Liver (tissue), 9 donors: ENCODE measurements around the gene RAPGEF2. TPM values are rescaled to one million over a fixed set of nuclear protein-coding genes. Genes with fewer than 3 reads are reported as not detected.

Source experiments
- DNase-seq: peaks from one replicate; pipeline ENCODE4 v3.0.0-alpha.2; 2017; ENCODE audit warnings: low spot score
- H3K27ac ChIP-seq, 2 donors: one replicate each; pipeline ENCODE4 v1.7.0; 2013; ENCODE audit warnings: inconsistent platforms in 2 of 2, low read length in 2 of 2, control low read depth in 1 of 2, low read depth in 1 of 2, mild to moderate bottlenecking in 1 of 2
- H3K27me3 ChIP-seq, 4 donors: one replicate each; pipeline versions ENCODE4 v1.6.1 to v1.7.0; 2013; ENCODE audit warnings: low read length in 3 of 4, inconsistent platforms in 1 of 4, mild to moderate bottlenecking in 1 of 4, moderate library complexity in 1 of 4; ENCODE audit not compliant: control insufficient read depth in 4 of 4, insufficient read depth in 4 of 4
- H3K36me3 ChIP-seq, 4 donors: one replicate each; pipeline versions ENCODE4 v1.6.1 to v1.7.0; 2013; ENCODE audit warnings: low read length in 3 of 4, mild to moderate bottlenecking in 3 of 4, low read depth in 1 of 4, moderate library complexity in 1 of 4; ENCODE audit not compliant: control insufficient read depth in 4 of 4, insufficient read depth in 3 of 4
- H3K4me1 ChIP-seq, 4 donors: one replicate each; pipeline versions ENCODE4 v1.6.1 to v1.7.0; 2013; ENCODE audit warnings: low read length in 3 of 4, mild to moderate bottlenecking in 3 of 4, moderate library complexity in 1 of 4; ENCODE audit not compliant: control insufficient read depth in 4 of 4, insufficient read depth in 4 of 4
- H3K4me3 ChIP-seq, 3 donors: one replicate each; pipeline versions ENCODE4 v1.6.1 to v1.7.0; 2013; ENCODE audit warnings: low read length in 3 of 3, control low read depth in 1 of 3, low read depth in 1 of 3, mild to moderate bottlenecking in 1 of 3
- H3K9ac ChIP-seq, 2 donors: one replicate each; pipeline ENCODE4 v1.7.0; 2013; ENCODE audit warnings: low read length in 2 of 2, mild to moderate bottlenecking in 2 of 2, moderate library complexity in 2 of 2, control low read depth in 1 of 2, low read depth in 1 of 2
- H3K9me3 ChIP-seq, 4 donors: one replicate each; pipeline versions ENCODE4 v1.6.1 to v1.7.0; 2013; ENCODE audit warnings: low read length in 3 of 4; ENCODE audit not compliant: control insufficient read depth in 4 of 4
- EGR1 ChIP-seq, 2 donors: IDR thresholded peaks; 2 replicates each; pipeline ENCODE4 v1.6.1; 2016 to 2018; ENCODE audit warnings: antibody characterized with exemption in 2 of 2, low read depth in 2 of 2
- FOXA1 ChIP-seq: IDR thresholded peaks from 2 replicates; pipeline ENCODE4 v1.6.1; 2016; ENCODE audit warnings: antibody characterized with exemption
- FOXA2 ChIP-seq: IDR thresholded peaks from 2 replicates; pipeline ENCODE4 v1.6.1; 2016; ENCODE audit warnings: antibody characterized with exemption
- GABPA ChIP-seq, 2 donors: IDR thresholded peaks in 1 of 2; conservative IDR thresholded peaks in 1 of 2; 2 replicates each; pipeline ENCODE4 v1.6.1; 2016; ENCODE audit warnings: antibody characterized with exemption in 2 of 2, mild to moderate bottlenecking in 1 of 2, moderate library complexity in 1 of 2
- HNF4A ChIP-seq, 2 donors: conservative IDR thresholded peaks; 2 replicates each; pipeline ENCODE4 v1.6.1; 2016; ENCODE audit warnings: antibody characterized with exemption in 2 of 2, mild to moderate bottlenecking in 2 of 2
- HNF4G ChIP-seq: IDR thresholded peaks from 2 replicates; pipeline ENCODE4 v1.6.1; 2016; ENCODE audit warnings: antibody characterized with exemption
- JUND ChIP-seq, 2 donors: IDR thresholded peaks; 2 replicates each; pipeline ENCODE4 v1.6.1; 2016; ENCODE audit warnings: antibody characterized with exemption in 2 of 2
- NR2F2 ChIP-seq: IDR thresholded peaks from 2 replicates; pipeline ENCODE4 v1.6.1; 2016; ENCODE audit warnings: antibody characterized with exemption
- RAD21 ChIP-seq, 2 donors: IDR thresholded peaks; 2 replicates each; pipeline ENCODE4 v1.6.1; 2016; ENCODE audit warnings: antibody characterized with exemption in 2 of 2, mild to moderate bottlenecking in 2 of 2
- RXRA ChIP-seq, 2 donors: IDR thresholded peaks; 2 replicates each; pipeline ENCODE4 v1.6.1; 2017 to 2018; ENCODE audit warnings: antibody characterized with exemption in 2 of 2, mild to moderate bottlenecking in 1 of 2
- SP1 ChIP-seq: IDR thresholded peaks from 2 replicates; pipeline ENCODE4 v1.6.1; 2018; ENCODE audit warnings: antibody characterized with exemption, mild to moderate bottlenecking
- TAF1 ChIP-seq: conservative IDR thresholded peaks from 2 replicates; pipeline ENCODE4 v1.6.1; 2016; ENCODE audit warnings: antibody characterized with exemption, mild to moderate bottlenecking
- YY1 ChIP-seq: IDR thresholded peaks from 2 replicates; pipeline ENCODE4 v1.6.1; 2016; ENCODE audit warnings: antibody characterized with exemption, mild to moderate bottlenecking
- polyA plus RNA-seq, 2 donors: library from polyadenylated mRNA; stranded (reverse) in 1 of 2; unstranded in 1 of 2; fragments of 200-250 nt in 1 of 2; fragments of >200 nt in 1 of 2; fragmentation: Nextera tagmentation in 1 of 2; extraction: Ambion mirVana in 1 of 2; gene quantifications; one replicate each; pipeline versions ENCODE4 v1.2.1 to v1.2.3, GENCODE V29; 2013 to 2015
- total RNA-seq, 2 donors: library from RNA; depleted of rRNA; stranded (reverse); fragments of >200 nt; gene quantifications; one replicate each; pipeline ENCODE4 v1.2.3, GENCODE V29; 2014
- TF ChIP-seq, protein P1 (sequence below): IDR thresholded peaks from 2 replicates; pipeline ENCODE4 v1.6.1; 2016; ENCODE audit warnings: antibody characterized with exemption
- TF ChIP-seq, protein P2 (sequence below): fragments of 150-350 bp; IDR thresholded peaks from 2 replicates; pipeline ENCODE4 v1.5.1; 2017; ENCODE audit warnings: improper control_type of control experiment, low read depth, low read length; ENCODE audit not compliant: missing input control
- TF ChIP-seq, protein P3 (sequence below): IDR thresholded peaks from 2 replicates; pipeline ENCODE4 v1.6.1; 2016; ENCODE audit warnings: antibody characterized with exemption, mild to moderate bottlenecking
- TF ChIP-seq, protein P4 (sequence below): IDR thresholded peaks from 2 replicates; pipeline ENCODE4 v1.6.1; 2016; ENCODE audit warnings: antibody characterized with exemption
- TF ChIP-seq, protein P5 (sequence below): IDR thresholded peaks from 2 replicates; pipeline ENCODE4 v1.6.1; 2016; ENCODE audit warnings: antibody characterized with exemption
- donor health status: healthy.
- donor health status: healthy.
- donor health status: healthy.
- donor health status: healthy.
- donor health status: healthy.

Gene RAPGEF2
- total and polyA plus RNA-seq, 4 donors: 7.3 to 90.4 (median 32.2) TPM

DNA sequence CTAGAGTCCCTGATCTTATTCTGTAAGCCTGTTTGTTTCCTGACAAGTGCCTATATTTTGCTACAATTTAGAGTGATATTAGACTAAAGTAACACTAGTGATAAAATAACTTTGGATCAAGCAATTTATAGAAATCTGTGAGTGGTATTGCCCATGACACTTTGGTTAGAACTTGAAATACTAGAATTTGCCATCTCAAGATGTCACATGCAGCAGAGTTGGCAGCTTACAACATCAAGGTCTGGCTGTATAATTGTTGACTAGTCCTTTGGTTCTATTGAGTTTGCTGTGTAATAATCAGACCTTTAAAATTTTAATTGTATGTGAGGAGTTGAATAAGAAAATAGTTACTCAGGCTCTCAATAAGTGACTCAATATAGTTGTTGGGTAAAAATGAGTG, 167.1 kb downstream of the RAPGEF2 start:
- no peak overlapping the region for H3K9ac ChIP-seq
- no peaks in the 10 kb centered on the region for H3K27me3 ChIP-seq
- peak overlapping the region; percentile 6 to 51 for H3K27ac ChIP-seq
- no peaks in the 10 kb centered on the region for H3K9me3 ChIP-seq
- DNase-seq: no peak
- H3K4me3 ChIP-seq: no peak overlapping the region
- no peaks in the 10 kb centered on the region for H3K36me3 ChIP-seq
- peaks cover 4 to 29% (median 17%) of the 10 kb centered on the region in 4 donors for H3K4me1 ChIP-seq
- TF ChIP-seq, protein P1, sequence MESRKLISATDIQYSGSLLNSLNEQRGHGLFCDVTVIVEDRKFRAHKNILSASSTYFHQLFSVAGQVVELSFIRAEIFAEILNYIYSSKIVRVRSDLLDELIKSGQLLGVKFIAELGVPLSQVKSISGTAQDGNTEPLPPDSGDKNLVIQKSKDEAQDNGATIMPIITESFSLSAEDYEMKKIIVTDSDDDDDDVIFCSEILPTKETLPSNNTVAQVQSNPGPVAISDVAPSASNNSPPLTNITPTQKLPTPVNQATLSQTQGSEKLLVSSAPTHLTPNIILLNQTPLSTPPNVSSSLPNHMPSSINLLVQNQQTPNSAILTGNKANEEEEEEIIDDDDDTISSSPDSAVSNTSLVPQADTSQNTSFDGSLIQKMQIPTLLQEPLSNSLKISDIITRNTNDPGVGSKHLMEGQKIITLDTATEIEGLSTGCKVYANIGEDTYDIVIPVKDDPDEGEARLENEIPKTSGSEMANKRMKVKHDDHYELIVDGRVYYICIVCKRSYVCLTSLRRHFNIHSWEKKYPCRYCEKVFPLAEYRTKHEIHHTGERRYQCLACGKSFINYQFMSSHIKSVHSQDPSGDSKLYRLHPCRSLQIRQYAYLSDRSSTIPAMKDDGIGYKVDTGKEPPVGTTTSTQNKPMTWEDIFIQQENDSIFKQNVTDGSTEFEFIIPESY: no peak
- TF ChIP-seq, protein P2, sequence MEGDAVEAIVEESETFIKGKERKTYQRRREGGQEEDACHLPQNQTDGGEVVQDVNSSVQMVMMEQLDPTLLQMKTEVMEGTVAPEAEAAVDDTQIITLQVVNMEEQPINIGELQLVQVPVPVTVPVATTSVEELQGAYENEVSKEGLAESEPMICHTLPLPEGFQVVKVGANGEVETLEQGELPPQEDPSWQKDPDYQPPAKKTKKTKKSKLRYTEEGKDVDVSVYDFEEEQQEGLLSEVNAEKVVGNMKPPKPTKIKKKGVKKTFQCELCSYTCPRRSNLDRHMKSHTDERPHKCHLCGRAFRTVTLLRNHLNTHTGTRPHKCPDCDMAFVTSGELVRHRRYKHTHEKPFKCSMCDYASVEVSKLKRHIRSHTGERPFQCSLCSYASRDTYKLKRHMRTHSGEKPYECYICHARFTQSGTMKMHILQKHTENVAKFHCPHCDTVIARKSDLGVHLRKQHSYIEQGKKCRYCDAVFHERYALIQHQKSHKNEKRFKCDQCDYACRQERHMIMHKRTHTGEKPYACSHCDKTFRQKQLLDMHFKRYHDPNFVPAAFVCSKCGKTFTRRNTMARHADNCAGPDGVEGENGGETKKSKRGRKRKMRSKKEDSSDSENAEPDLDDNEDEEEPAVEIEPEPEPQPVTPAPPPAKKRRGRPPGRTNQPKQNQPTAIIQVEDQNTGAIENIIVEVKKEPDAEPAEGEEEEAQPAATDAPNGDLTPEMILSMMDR: no peak
- TF ChIP-seq YY1 (no peak), SP1 (no peak), JUND (IDR thresholded peaks at IDR 0.05) (no peak), TAF1 (no peak), GABPA (IDR thresholded peaks at IDR 0.05 in 1 of 2, conservative IDR thresholded peaks at IDR 0.05 in 1 of 2) (no peak), FOXA2 (no peak), NR2F2 (no peak), EGR1 (IDR thresholded peaks at IDR 0.05; ENCODE audit: low read depth in 2 of 2) (no peak), RAD21 (IDR thresholded peaks at IDR 0.05) (no peak), HNF4G (no peak), RXRA (IDR thresholded peaks at IDR 0.05) (no peak), HNF4A (conservative IDR thresholded peaks at IDR 0.05) (no peak), FOXA1 (no peak)
- TF ChIP-seq, protein P3, sequence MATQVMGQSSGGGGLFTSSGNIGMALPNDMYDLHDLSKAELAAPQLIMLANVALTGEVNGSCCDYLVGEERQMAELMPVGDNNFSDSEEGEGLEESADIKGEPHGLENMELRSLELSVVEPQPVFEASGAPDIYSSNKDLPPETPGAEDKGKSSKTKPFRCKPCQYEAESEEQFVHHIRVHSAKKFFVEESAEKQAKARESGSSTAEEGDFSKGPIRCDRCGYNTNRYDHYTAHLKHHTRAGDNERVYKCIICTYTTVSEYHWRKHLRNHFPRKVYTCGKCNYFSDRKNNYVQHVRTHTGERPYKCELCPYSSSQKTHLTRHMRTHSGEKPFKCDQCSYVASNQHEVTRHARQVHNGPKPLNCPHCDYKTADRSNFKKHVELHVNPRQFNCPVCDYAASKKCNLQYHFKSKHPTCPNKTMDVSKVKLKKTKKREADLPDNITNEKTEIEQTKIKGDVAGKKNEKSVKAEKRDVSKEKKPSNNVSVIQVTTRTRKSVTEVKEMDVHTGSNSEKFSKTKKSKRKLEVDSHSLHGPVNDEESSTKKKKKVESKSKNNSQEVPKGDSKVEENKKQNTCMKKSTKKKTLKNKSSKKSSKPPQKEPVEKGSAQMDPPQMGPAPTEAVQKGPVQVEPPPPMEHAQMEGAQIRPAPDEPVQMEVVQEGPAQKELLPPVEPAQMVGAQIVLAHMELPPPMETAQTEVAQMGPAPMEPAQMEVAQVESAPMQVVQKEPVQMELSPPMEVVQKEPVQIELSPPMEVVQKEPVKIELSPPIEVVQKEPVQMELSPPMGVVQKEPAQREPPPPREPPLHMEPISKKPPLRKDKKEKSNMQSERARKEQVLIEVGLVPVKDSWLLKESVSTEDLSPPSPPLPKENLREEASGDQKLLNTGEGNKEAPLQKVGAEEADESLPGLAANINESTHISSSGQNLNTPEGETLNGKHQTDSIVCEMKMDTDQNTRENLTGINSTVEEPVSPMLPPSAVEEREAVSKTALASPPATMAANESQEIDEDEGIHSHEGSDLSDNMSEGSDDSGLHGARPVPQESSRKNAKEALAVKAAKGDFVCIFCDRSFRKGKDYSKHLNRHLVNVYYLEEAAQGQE: no peak
- TF ChIP-seq, protein P4, sequence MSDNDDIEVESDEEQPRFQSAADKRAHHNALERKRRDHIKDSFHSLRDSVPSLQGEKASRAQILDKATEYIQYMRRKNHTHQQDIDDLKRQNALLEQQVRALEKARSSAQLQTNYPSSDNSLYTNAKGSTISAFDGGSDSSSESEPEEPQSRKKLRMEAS: no peak
- TF ChIP-seq, protein P5, sequence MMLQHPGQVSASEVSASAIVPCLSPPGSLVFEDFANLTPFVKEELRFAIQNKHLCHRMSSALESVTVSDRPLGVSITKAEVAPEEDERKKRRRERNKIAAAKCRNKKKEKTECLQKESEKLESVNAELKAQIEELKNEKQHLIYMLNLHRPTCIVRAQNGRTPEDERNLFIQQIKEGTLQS: no peak
